Measurements from ENCODE around the gene ZC3H18. TPM values are rescaled to one million over a fixed set of nuclear protein-coding genes. Genes with fewer than 3 reads are reported as not detected.
A peak's percentile ranks its signal among the peaks of the same experiment; 100 is the strongest.

ZC3H18 gene
- total RNA-seq, 1 donor from 2014 or later, result 21.3 TPM

DNA sequence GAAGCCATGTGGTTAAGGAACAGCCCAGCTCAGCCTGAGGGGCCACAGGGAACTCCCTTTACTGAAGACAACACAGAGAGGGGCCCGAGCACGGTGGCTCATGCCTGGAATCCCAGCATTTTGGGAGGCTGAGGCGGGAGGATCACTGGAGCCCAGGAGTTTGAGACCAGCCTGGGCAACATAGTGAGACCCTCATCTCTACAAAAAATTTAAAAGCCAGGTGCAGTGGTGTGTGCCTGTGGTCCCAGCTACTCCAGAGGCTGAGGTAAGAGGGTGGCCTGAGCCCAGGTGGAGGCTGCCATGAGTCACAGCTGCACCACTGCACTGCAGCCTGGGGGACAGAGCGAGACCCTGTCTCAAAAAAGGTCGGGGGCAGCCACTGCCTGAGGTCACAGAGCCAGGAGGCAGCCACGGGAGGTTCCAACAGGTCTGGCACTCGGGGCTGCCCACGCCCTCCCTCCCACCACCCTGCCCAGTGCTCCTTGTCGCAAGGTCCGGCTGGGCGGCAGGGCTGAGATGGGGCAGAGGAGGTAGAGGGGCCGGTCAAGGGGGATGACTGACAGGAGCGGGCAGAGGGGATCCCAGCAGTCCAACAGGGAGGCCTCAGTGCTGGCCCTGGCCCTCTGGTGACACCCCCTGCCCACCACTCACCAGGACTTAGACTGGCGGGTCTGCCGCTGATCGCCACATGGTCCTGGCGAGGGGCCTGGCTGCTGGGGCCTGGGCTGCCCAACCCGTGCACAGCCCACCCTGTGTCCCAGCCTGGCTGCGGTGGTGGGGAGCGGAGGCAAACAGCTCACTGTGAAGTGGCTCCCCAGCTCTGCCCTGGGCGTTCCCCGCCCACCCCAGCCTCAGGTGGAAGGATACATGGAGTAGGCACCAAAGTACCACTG is 77.2 kb downstream of the ZC3H18 start:
- peaks cover 30% of the 10 kb centered on the region for H3K4me1 ChIP-seq
- intact Hi-C loops (cut with micrococcal nuclease), result no loop called here
- TF ChIP-seq CTCF (IDR thresholded peaks at IDR 0.05; ENCODE audit: borderline replicate concordance), result no peak
- no peaks in the 10 kb centered on the region for H3K27me3 ChIP-seq (ENCODE audit: low read depth)
- no peak overlapping the region for H3K4me3 ChIP-seq
- H3K27ac ChIP-seq (replicated peaks), result no peak overlapping the region
- H3K9me3 ChIP-seq (replicated peaks), result no peaks in the 10 kb centered on the region
- no peaks in the 10 kb centered on the region for H3K36me3 ChIP-seq
- DNase-seq, result no peak

GRCh38 chr16:88649195-88649923 is 79.2 kb downstream of the ZC3H18 start:
- Histone ChIP-seq H3K4me3 (peak overlapping the region; percentile 89), H3K27me3 (ENCODE audit: low read depth) (no peaks in the 10 kb centered on the region), H3K4me1 (peaks cover 30% of the 10 kb centered on the region), H3K36me3 (peaks cover 9% of the 10 kb centered on the region), H3K9me3 (replicated peaks) (no peaks in the 10 kb centered on the region), H3K27ac (replicated peaks) (peak overlapping the region; percentile 84)
- TF ChIP-seq CTCF (IDR thresholded peaks at IDR 0.05; ENCODE audit: borderline replicate concordance), result no peak
- intact Hi-C loops (cut with micrococcal nuclease), result no loop called here
- DNase-seq, result no peak

DNA sequence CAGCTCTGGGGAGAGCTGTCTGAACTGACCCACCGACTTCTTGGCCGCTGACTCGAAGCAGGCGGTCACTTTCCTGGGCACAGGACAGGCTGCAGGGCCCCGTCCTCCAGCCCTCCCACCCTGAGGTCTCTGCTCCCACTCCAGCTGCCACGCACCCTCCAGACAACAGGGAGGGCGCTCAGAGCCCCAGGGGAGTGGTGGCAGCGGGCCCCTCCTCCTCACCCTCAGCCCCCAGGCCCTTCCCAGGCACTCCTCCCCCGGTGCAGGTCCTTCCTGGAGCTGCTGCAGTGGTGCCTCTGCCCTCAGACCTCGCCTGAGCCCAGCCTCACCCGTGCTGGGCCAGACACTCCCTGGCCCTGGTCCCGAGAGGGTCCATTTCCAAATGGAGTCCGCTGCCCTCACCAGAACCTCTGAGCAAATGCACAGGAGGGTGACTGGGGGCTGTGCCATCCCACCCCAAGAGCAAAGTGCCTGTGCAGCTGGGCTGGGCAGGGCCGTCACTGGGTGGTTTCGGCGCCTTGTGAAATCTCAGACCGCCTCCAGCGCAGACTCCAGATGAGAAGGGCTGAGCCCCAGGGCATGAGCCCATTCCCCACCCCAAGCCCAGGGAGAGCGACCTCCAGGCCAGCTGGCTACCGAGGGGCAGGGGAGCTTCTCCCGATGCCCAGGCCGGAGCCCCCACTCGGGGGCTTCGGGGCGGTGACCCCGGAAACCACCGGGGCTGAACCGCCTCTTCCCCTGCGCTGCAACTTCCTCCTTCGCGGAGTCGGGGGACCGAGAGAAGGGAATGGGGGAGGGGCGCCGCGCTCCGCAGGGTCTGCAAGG is 79.9 kb downstream of the ZC3H18 start:
- Histone ChIP-seq H3K36me3 (peaks cover 17% of the 10 kb centered on the region), H3K9me3 (replicated peaks) (no peaks in the 10 kb centered on the region), H3K4me3 (peak overlapping the region; percentile 89), H3K4me1 (peaks cover 30% of the 10 kb centered on the region), H3K27ac (replicated peaks) (peak overlapping the region; percentile 84), H3K27me3 (ENCODE audit: low read depth) (no peaks in the 10 kb centered on the region)
- no peak for TF ChIP-seq CTCF (IDR thresholded peaks at IDR 0.05; ENCODE audit: borderline replicate concordance)
- intact Hi-C loops (cut with micrococcal nuclease), result no loop called here
- DNase-seq, result peak; percentile 47

DNA sequence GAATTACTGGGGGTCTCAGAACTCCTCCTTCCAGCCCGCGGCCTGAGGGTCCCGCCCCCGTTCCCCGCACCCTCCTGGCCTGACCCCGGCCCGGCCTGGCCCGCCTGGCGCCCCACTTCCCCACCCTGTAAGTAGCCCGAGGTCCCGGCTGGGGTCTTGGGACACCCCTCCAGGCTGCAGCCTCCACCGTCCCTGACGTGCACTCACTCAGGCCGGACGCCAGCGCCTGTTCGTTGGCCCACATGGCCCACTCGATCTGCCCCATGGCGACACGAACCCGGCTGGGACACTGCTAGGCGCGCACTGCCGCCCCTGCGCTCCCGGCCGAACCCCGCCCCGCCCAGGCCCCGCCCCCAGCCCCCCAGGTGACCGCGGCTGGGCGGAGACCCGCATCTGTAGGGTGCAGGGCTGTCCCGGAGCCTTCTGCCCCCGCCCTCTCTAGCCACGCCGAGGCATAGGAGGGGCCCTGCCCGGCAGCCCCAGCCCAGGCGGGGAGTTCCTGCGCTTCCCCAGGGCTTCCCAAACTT is 80.6 kb downstream of the ZC3H18 start, which contains the start of gene CYBA:
Gene CYBA, minus strand, starts transcription at position 305 of the 527 bp plus-strand sequence. Its CDS starts 40 bp downstream, at position 265.
- H3K4me3 ChIP-seq, result peak within 1 kb of the TSS; percentile 89
- no peaks in the 10 kb centered on the region for H3K27me3 ChIP-seq (ENCODE audit: low read depth)
- peaks cover 30% of the 10 kb centered on the region for H3K4me1 ChIP-seq
- H3K9me3 ChIP-seq (replicated peaks), result no peaks in the 10 kb centered on the region
- H3K27ac ChIP-seq (replicated peaks), result peak within 1 kb of the TSS; percentile 84
- H3K36me3 ChIP-seq, result peaks cover 23% of the 10 kb centered on the region
- intact Hi-C loops (cut with micrococcal nuclease), result no loop called here
- peak; percentile 82 for DNase-seq
- no peak for TF ChIP-seq CTCF (IDR thresholded peaks at IDR 0.05; ENCODE audit: borderline replicate concordance)

Data from left ventricle myocardium inferior (tissue), 1 donor.